HG02642 (cell line): ENCODE data around the gene ZNF429.
"Not testable (repeated sequence)": the region's sequence is repeated elsewhere in the genome, so short reads cannot be mapped to it uniquely, and the experiment has no call there.

Experiments
- ATAC-seq: cut with Tn5 transposase; IDR thresholded peaks from one replicate; pipeline ENCODE4 v1.9.1; 2021; ENCODE audit warnings: mild to moderate bottlenecking; ENCODE audit not compliant: unreplicated experiment, poor library complexity

ZNF429 gene

GRCh38 chr19:21512609-21513008 lies 7.2 kb downstream of the ZNF429 start:
- ATAC-seq = not testable (repeated sequence)

GRCh38 chr19:21513651-21514050 lies 8.2 kb downstream of the ZNF429 start:
- no peak for ATAC-seq

- ATAC-seq = no peak
Observed at GRCh38 chr19:21519488-21519887, 14.1 kb downstream of the ZNF429 start.

GRCh38 chr19:21532904-21533303 lies 27.5 kb downstream of the ZNF429 start:
- no peak for ATAC-seq

- ATAC-seq = not testable (repeated sequence)
Observed at GRCh38 chr19:21536741-21537290, 31.4 kb downstream of the ZNF429 start.

- no peak for ATAC-seq
Observed at GRCh38 chr19:21559444-21559843, 54.0 kb downstream of the ZNF429 start.

GRCh38 chr19:21564406-21564805 lies 59.0 kb downstream of the ZNF429 start:
- ATAC-seq = no peak

GRCh38 chr19:21566073-21566472 lies 60.7 kb downstream of the ZNF429 start:
- ATAC-seq = no peak

- ATAC-seq = not testable (repeated sequence)
Observed at GRCh38 chr19:21567806-21568205, 62.4 kb downstream of the ZNF429 start.

GRCh38 chr19:21568816-21569493 lies 63.6 kb downstream of the ZNF429 start:
- peak; percentile 91 for ATAC-seq

GRCh38 chr19:21569494-21569865 lies 64.1 kb downstream of the ZNF429 start:
- ATAC-seq = peak; percentile 27

- ATAC-seq = no peak
Observed at GRCh38 chr19:21571316-21571715, 65.9 kb downstream of the ZNF429 start.

- no peak for ATAC-seq
Observed at GRCh38 chr19:21574607-21575006, 69.2 kb downstream of the ZNF429 start.

GRCh38 chr19:21576481-21576880 lies 71.1 kb downstream of the ZNF429 start:
- ATAC-seq = no peak

GRCh38 chr19:21580101-21580500 lies 74.7 kb downstream of the ZNF429 start:
- no peak for ATAC-seq

- ATAC-seq = no peak
Observed at GRCh38 chr19:21580818-21581217, 75.4 kb downstream of the ZNF429 start.

GRCh38 chr19:21581646-21582240 lies 76.3 kb downstream of the ZNF429 start:
- ATAC-seq = no peak

- no peak for ATAC-seq
Observed at GRCh38 chr19:21584537-21584936, 79.1 kb downstream of the ZNF429 start.

GRCh38 chr19:21585281-21585890 lies 80.0 kb downstream of the ZNF429 start:
- no peak for ATAC-seq

GRCh38 chr19:21586311-21587116 lies 81.1 kb downstream of the ZNF429 start:
- no peak for ATAC-seq

GRCh38 chr19:21587117-21587461 lies 81.7 kb downstream of the ZNF429 start:
- ATAC-seq = no peak
